Stimulated activated CD8-positive, alpha-beta memory T cell treated with anti-CD3 and anti-CD28 coated beads, Interleukin-12 subunit alpha, Interleukin-12 subunit beta, amount 100 ng/mL, for 1 hour (primary cell): ENCODE data around the gene MUSTN1.

Source experiments
- DNase-seq: peaks from one replicate; pipeline ENCODE4 v3.0.0-alpha.2; 2020; ENCODE audit warnings: low read depth

MUSTN1 gene

DNA sequence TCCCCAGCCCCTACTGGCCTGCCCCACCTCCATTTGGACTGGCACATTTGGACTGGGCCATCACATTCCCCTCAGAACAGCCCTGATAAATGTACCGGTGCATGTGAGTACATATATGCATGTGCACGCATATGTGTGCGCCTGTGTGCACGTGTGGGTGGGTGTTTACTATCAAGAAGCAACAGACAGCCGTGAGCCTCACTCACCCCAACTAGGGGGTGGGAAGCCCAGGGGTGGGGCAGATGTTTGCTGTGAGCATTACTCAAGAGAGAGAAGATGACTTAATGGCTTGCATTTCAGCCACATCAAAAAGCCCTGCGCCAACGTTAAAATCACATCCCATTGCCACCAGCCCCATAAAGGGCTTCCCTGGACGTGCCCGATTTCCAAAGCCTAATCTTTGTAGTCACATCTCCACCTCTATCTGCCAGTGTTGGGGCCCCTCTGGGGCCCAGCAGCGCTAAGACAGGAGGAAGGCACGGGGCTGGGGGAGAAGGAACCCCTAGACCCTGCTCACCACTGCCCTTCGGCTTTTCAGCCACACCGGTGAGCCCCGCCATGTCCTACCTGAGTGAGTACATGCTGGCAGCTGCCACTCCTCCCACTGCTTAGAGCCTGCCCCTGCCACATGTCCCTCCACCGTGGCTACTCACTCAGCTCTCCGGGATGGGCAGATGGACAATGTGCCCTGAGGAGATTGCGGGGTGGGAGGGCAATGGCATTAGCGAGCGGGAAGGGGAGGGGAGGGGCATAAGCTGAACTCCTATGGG, 29.4 kb downstream of the MUSTN1 start:
- no peak for DNase-seq

GRCh38 chr3:52801839-52802238, 33.0 kb downstream of the MUSTN1 start:
- DNase-seq = no peak

- DNase-seq = no peak
Measured at GRCh38 chr3:52800079-52800478, 34.7 kb downstream of the MUSTN1 start.

- DNase-seq = no peak
Measured at GRCh38 chr3:52798978-52799476, 35.8 kb downstream of the MUSTN1 start.

GRCh38 chr3:52798376-52798977, 36.3 kb downstream of the MUSTN1 start:
- no peak for DNase-seq

DNA sequence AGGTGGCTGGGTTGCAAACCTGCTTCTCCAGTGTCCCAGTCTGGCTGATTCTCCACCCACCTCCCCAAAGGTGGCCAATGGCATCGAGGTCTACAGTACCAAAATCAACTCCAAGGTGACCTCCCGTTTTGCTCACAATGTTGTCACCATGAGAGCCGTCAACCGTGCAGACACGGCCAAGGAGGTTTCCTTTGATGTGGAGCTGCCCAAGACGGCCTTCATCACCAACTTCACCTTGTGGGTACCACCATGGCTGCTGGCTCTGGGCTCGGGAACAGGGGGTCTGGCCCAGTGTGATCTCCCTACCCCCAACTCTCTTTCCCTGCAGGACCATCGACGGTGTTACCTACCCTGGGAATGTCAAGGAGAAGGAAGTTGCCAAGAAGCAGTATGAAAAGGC, 38.4 kb downstream of the MUSTN1 start:
- DNase-seq = no peak

DNA sequence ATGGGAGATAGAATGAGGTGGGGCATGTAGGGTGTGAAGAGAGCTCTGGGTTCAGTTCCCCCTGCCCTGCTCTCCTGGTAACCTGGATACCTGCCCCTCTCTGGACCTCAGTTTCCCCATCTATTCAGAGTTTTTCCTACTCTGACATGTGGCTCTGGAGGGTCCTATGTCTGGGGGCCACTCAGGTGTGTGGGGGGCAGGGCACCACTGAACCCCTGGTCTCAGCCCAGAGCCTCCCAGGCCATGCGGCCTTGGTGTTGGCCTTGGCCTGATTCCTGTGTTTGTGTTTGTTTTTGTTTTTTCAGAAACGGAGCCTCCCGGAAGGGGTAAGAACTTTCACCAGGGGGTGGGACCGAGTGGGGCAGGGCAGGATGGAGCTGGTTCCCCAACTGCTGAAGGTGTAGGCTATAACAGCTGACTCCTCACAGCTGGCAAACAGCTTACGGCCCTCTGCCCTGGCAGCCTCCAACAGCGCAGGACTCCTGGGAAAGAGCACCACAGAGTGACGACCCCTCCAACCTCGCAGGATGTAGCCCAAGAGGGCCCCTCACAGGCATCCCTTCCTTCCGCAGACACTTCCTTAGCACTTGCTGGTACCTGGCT, 39.4 kb downstream of the MUSTN1 start:
- DNase-seq = no peak

- DNase-seq = no peak
Measured at GRCh38 chr3:52794612-52795099, 40.2 kb downstream of the MUSTN1 start, which contains the start of gene ITIH3. Gene ITIH3 (plus strand): TSS chr3:52794796. CDS start chr3:52794804, 8 bp downstream.

GRCh38 chr3:52793702-52794611, 40.9 kb downstream of the MUSTN1 start:
- no peak for DNase-seq

DNA sequence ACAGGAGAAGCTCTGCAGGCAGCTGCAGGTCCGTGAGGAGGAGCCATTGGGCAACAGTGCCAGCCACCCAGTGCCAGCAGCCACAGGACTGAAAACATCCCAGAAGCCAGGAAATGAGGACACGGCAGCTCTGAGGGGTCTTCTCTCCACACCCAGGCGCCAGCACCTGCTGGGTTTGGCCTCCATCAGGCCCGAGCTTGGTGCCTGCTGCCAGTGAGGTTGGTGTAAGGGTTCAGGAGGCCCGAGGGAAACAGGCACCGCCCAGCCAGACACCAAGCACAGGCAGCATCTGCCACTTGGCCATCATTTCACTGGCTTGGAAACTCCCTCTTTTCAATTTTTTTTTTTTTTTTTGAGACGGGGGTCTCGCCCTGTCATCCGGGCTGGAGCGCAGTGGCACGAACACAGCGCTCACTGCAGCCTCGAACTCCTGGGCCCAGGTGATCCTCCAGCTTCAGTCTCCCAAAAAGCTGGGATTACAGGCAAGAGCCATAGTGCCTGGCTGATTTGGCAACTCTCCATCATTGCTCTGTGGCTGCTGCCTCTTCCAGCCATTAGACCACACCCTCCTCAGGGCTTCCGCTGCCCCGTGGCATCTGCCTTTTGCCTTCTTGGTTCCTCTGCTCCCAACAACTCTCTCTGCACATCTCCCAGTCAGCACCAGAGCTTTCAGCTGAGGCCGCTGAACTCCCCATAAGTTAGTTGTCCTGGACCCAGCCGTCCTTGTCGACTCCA, 41.7 kb downstream of the MUSTN1 start:
- DNase-seq = no peak

GRCh38 chr3:52792413-52792812, 42.4 kb downstream of the MUSTN1 start:
- DNase-seq = no peak

DNA sequence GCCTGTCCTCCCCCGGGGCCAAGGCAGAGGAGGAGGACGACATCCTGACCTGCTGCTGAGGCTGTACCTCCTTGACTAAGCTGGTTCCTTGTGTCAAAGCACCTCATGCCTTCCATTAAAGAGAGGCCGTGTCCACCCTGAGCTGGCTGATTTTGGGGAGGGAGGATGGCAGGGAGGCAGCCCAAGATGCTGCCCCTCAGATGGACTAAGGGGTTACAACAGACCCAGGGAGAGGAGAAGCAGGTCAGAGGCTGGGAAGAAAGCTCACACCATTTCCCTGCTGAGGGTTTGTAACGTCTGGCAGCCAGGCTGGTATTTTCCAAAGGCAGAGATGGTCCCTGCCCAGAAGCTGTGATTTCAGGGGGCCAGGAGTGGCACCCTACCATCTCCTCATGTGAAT, 42.9 kb downstream of the MUSTN1 start:
- DNase-seq = no peak

DNA sequence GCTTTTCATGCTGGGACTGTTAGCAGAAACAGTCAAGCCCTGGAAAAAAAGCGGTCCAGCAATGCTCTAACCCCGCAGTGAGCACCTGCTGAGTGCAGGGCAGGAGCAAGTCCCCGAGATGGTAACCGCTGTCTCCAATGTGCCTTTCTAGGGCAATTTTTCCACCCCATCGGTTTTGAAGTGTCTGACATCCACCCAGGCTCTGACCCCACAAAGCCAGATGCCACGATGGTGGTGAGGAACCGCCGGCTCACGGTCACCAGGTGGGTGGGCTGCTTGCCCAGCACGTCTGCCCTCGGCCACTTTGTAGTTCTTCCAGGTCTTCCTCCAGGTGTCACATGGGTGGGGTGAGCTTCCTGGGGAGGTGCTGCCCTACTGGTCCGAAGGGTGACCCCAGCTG, 43.5 kb downstream of the MUSTN1 start:
- no peak for DNase-seq

DNA sequence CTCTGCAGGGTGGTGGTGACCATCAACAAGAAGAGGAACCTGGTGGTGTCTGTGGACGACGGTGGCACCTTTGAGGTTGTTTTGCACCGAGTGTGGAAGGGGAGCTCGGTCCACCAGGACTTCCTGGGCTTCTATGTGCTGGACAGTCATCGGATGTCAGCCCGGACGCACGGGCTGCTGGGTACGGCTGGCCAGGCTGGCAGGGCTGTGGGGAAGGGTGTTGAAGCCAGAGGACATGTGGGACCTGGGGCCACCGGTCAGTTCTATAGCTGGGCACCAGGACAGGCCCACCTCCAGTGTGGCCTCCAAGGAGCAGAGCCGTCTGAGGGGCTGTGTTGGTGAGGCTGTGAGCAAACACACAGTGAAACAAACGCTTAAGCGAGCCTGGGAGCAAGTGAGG, 44.1 kb downstream of the MUSTN1 start:
- DNase-seq = no peak

DNA sequence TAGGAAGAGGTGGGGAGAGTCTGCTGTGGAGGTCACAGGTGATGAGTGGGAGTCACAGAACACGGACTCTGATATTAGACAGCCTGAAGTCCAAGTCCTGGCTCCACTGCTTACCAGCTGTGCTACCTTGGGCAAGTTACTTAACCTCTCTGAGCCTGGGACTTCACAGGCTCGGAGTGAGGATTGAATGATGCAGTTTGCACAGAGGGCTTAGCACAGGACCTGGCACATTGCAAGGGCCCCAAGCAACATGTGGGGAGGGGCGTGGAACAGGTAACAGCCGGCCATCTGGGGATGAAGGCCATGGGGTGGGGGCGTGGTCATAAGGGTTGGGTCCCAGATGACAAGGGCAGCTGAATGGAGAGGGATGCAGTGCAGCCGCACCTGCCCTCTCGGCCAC, 44.5 kb downstream of the MUSTN1 start:
- no peak for DNase-seq

- no peak for DNase-seq
Measured at GRCh38 chr3:52789746-52790040, 45.1 kb downstream of the MUSTN1 start.

DNA sequence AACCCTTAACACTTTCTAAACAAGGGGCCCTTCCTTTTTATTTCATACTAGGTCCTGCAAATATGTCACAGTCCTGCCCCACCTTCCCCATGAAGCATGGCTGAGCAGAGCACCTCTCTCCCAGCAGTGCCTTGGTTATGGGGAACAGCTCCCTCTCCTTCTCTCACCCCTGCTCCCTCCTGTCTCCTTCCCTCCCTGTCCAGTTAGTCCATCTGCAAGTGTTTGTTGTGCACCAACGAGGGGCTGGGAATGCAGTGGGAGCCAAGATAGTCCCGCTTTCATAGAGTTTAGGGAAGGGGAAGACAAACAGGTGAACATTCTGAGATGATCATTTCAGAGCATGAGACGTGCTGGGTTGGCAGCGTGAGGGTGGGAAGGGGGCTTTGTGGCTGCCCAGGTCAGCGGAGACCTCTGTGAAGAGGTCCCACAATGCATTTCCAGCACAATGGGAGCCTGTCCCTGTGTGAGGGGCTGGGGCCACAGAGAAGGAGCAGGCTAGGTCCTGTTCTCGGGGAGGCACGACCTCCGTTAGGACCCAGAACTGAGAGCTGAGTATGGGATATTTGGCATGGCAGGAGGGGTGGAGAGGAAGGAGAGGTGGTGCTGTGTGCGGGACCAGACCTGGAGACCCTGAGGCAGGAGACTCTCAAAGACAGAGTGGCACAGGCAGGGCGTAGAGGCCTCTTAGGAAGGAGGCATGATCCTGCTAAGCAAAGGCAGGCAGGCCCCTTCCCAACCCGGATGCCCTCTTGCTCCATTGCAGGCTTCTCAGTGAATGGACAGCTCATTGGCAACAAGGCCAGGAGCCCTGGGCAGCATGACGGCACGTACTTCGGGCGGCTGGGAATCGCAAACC, 45.7 kb downstream of the MUSTN1 start:
- DNase-seq = no peak

DNA sequence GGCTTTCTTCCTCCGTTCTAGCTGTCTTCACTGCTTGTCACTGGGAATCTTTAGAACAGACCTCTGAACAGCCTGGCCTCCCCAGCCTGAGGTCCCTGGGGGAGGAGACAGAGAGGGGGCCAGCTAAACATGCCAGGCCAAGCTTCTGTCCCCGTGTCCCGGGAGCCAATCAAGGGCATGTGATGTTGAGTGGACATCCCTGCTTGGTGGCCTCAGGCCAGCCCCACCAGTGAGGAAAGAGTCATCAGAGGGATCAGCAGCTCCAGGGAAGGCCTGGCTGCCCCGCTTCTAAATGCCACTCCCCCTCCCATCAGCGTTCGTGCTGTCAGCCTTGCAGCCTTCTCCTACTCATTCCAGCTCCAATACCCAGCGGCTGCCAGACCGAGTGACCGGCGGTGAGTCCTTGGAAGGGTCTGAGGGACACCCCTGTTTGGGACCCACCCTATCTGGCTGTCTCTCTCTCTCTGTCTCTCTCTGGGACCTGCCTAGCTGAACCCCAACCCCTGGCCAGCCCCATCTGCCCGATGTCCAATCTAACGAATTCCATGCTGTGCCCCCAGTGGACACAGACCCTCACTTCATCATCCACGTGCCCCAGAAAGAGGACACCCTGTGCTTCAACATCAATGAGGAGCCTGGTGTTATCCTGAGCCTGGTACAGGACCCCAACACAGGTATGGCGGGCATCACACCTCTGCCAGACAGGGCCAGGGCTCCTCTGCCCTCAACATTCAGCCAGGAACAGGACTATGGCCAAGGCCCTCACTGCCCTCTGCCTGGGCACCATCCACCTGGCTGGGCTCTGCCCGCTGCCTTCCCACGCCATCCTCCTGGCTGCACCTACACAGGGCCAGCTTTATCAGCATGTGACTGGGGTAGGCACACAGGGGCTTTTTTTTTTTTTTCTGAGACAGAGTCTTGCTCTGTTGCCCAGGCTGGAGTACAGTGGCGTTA, 46.9 kb downstream of the MUSTN1 start:
- no peak for DNase-seq

DNA sequence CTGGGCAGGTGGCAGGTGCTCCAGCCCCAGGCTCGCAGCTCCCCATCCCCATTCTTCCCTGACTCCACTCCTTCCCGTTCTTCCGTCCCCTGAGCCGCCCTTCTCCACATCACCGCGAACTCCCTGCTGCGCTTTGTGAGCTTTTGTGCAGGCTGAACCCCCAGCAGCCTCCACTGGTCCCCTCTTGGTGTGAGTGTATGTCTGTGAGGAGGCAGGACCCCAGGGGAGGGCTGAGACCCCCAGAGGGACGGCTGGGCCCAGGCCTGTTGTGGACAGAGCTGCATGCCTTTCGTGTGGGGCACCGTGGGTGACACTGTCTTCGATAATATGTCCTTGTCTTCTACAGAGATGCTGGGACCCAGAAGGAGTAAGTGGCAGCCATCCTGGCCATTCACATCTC, 47.6 kb downstream of the MUSTN1 start:
- no peak for DNase-seq
